Ovary (tissue), 3 donors: Measurements from ENCODE around the gene UGDH.
"Not testable (repeated sequence)": the region's sequence is repeated elsewhere in the genome, so short reads cannot be mapped to it uniquely, and the experiment has no call there.

Experiments
- CTCF ChIP-seq, 3 donors: fragments of 450-650 bp in 2 of 3; fragments of 200-600 bp in 1 of 3; IDR thresholded peaks; one replicate each; pipeline versions ENCODE4 v1.5.1 to v1.8.0; 2016 to 2022; ENCODE audit warnings: antibody characterized with exemption in 3 of 3, mild to moderate bottlenecking in 1 of 3
- EP300 ChIP-seq: sonication (generic); formaldehyde crosslinking; IDR thresholded peaks from one replicate; pipeline ENCODE4 v1.6.1; 2017; ENCODE audit warnings: antibody characterized with exemption
- POLR2A ChIP-seq: fragments of 450-650 bp; IDR thresholded peaks from one replicate; pipeline ENCODE4 v1.6.1; 2017; ENCODE audit warnings: antibody characterized with exemption, mild to moderate bottlenecking, moderate library complexity
- donor health status: DM: no; HTN: no; CAD: no.

DNA sequence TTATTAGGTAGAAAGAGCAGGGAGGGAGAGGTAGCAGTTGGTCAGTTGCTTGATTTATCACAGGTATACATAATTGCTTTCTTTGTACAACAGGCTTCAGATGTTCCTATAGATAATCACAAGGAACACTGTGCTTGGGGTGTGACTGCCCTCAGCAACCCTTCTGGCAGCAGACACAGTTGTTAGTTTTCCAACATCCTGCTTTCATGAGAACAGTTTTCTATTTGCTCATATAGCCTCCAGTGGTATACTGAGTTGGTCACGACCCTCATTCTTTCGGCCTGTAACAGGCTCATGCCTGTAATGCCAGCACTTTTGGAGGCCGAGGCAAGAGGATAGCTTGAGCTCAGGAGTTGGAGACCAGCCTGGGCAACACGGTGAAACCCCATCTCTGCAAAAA is 16.8 kb upstream of the UGDH start:
- not testable (repeated sequence) for TF ChIP-seq CTCF (IDR thresholded peaks at IDR 0.05); POLR2A; EP300
